Stimulated activated CD4-positive, alpha-beta T cell treated with anti-CD3 and anti-CD28 coated beads, Interleukin-12 subunit alpha, Interleukin-12 subunit beta, amount 100 ng/mL, for 4 hours (primary cell): Measurements from ENCODE around the gene TSPAN10.
A peak's percentile ranks its signal among the peaks of the same experiment; 100 is the strongest.
"Not testable (repeated sequence)": the region's sequence is repeated elsewhere in the genome, so short reads cannot be mapped to it uniquely, and the experiment has no call there.

Experiments used
- DNase-seq: peaks from one replicate; pipeline ENCODE4 v3.0.0-alpha.2; 2020

TSPAN10 gene

GRCh38 chr17:81636505-81637288 lies at the start of gene TSPAN10, which contains the start of gene NPLOC4:
Gene TSPAN10 (plus strand): TSS chr17:81637196. CDS start chr17:81642413, 5,217 bp downstream.
Gene NPLOC4 (minus strand): TSS chr17:81637112. CDS start chr17:81636930, 182 bp downstream.
- peak; percentile 87 for DNase-seq

GRCh38 chr17:81589612-81590011 lies 47.4 kb upstream of the TSPAN10 start:
- no peak for DNase-seq

DNA sequence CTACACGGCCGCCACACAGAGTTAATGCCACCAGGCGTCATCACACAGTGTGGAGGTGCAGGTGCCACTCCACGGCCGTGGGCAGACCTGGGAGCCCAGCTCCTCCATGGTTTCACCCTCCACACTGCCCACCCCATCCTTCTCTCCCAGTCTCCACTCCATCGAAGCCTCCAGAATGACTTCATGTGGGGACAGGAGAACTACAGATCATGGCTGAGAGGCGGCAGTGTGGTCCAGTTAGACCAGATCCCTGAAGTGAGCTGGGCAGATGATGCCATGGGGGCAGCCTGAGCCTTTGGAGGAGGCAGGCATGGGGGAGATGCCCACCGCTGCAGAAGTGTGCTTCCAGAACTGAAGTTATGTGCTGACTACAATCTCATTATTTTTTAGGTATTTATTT lies 46.9 kb upstream of the TSPAN10 start:
- DNase-seq, result no peak

- DNase-seq, result no peak
Measured at GRCh38 chr17:81591971-81592370, 45.0 kb upstream of the TSPAN10 start.

GRCh38 chr17:81593105-81593871 lies 43.7 kb upstream of the TSPAN10 start:
- no peak for DNase-seq

DNA sequence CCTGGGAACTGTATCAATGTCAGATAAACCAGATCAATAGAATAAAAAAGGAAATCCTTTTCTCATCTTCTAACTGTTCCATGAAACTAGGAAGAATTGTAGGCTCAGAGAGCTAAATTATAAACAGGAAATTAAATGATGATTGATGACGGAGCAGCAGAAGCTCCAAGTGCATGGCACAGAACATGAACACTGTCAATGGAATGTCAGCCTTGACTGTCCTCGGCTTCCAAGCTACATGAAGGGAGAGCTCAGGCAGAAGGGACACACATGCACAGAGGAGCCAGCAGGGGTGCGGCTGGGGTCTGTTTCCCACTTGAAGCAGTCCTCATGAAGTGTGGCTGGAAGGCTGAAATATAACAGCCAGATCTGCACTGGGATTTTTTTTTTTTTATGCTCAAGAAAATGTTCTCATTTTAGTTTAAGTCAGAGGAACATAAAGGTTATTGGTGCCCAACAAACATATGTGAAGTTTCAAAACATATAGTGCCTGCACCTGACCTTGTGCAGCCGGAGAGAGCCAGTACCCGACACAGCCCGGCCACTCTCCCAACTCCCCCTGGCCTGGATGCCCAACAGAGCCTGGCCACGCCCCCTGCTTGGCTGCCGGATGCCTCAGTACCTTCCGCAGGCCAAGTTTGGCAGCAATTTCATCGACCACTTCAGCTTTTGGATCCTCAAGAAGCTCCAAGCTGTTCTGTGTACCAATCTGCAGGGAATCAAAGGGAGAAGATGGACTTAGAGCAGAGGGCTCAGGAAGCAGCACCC lies 37.1 kb upstream of the TSPAN10 start:
- DNase-seq, result no peak

DNA sequence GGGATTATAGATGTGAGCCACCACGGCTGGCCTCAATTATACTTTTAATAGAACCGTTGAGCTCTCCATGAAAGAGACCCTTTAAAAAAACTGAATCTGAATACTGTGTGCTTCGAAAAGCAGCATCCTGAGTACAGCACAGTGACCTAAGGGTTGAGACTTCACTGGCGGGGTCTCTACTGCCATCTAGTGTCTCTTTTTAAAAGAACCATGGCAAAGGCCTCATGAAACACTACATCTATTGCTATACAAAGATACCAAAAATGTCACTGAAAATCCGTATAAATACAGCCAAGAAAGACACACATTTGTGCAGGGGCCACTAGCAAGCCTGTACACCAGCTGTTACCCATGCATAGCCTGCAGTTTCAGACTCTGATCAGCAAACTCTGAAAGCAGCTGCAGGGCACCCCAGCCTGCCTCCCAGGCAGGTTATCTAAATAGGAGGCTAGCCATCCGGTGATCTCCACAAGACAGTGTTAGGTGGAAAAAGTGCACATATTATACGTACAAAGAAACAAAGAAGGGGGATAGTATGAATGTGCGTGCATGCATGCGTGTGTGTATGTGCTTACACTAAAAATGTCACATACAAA lies 35.4 kb upstream of the TSPAN10 start:
- DNase-seq, result no peak

- no peak for DNase-seq
Measured at GRCh38 chr17:81603846-81604610, 33.0 kb upstream of the TSPAN10 start.

DNA sequence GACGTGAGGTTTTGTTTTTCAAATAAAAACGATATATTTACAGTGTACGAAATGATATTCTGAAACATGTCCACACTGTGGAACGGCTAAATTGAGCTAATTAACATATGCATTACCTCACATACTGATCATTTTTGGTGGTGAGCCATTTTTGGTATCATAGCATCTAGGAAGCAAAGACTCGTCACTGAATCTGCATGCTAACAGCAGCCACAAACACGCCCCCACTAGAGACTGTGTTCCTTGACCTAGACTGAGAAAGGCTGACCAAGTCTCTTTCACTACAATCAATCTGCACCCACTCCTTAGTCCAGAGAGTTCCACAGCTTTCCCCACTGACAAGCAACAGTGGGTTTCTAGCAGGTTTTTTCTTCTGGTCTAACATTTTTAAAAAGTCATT lies 29.6 kb upstream of the TSPAN10 start:
- no peak for DNase-seq

DNA sequence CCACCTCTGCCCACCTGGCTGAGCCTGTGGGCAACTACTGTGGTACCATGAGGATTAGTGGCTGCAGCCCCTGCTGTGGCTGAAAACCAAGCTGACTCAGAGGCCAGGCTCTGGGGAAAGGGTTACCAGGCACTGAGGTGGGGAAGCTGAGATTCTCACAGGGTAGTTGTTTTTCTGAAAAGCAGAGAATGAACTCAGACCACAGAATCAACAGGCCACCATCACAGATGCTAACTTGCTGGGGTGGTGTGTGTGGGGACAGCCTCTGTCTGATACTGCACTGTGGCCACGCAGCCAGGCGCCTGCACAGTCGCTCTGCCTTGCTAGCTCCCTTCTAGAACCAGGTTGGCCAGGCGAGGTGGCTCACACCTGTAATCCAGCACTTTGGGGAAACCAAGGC lies 28.9 kb upstream of the TSPAN10 start:
- DNase-seq, result no peak

DNA sequence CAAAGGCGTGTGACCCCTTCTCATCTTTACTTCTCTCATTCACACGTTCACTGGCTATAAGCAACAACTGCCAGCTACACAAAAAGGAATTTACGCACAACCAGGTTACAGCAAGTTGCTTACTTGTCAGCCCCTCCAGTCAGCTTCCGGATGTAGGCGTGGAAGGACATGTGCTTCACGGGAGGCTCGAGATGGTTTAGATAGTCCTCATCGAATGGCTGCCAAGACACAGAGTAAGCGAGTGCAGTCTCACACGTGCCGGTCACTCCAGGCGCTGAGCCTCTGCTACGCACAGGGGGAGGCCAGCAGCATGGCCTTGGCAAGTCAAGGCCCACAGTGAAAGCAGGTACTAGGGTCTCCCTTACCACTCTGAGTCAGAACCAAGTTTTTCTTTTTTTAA lies 28.4 kb upstream of the TSPAN10 start:
- DNase-seq, result no peak

GRCh38 chr17:81609541-81610311 lies 27.3 kb upstream of the TSPAN10 start:
- DNase-seq, result no peak

GRCh38 chr17:81612172-81612970 lies 24.6 kb upstream of the TSPAN10 start:
- DNase-seq, result no peak

GRCh38 chr17:81615401-81615930 lies 21.5 kb upstream of the TSPAN10 start:
- no peak for DNase-seq

DNA sequence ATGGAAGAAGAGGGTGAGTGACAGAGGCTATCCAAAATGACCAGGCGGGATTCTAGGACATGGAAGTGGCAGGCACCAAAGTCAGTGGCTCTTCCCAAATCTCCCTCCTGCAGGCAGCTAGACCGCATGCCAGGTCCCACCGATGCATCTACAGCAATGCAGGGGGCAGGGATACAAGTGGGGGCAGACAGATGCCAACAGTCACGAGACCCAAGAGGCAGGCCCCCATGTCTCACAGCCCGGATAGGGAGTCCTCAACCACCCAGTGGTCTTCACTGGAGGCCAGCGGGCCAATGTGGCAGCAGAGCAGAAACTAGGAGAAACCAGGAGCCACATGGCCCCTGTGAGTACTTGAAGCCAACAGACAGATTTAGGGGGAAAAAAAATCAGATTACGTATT lies 20.1 kb upstream of the TSPAN10 start:
- no peak for DNase-seq

- DNase-seq, result not testable (repeated sequence)
Measured at GRCh38 chr17:81618307-81618706, 18.7 kb upstream of the TSPAN10 start.

GRCh38 chr17:81621494-81622130 lies 15.4 kb upstream of the TSPAN10 start:
- no peak for DNase-seq

- no peak for DNase-seq
Measured at GRCh38 chr17:81630274-81630673, 6.7 kb upstream of the TSPAN10 start.

DNA sequence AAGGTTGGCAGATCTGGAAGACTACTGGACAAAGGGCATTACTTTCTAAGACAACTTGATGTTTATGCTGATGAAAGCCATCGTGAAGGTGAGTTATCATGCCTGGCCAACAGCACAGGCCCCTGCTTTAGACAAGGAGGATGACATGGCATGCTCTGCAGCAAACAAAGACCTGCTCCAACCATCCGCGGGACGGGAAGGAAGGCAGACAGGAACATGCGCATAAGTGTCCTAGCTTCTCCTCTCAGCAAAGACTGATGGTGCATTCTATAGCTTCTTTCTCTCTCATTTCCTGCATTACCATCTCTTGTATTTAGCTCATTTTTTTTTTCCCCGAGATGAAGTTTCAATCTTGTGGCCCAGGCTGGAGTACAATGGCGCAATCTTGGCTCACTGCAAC lies 5.5 kb upstream of the TSPAN10 start:
- no peak for DNase-seq

DNA sequence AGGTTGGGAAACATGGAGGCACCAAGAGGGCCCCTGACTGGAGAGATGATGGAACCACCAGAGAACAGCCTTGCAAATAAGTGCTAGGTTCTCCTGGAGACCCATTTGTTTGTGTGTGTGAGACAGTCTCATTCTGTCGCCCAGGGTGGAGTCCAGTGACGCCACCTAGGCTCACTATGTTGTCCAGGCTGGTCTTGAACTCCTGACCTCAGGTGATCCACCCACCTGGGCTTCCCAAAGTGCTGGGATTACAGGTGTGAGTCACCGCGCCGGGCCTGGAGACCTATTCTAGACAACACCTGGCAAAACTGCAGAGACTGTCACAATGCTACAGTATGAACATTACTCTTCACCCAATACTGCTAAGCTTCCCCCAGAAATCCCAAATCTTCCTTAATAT lies 1.6 kb upstream of the TSPAN10 start:
- DNase-seq, result no peak
